HepG2 (cell line): ENCODE measurements around the gene SPATA25. TPM values are rescaled to one million over a fixed set of nuclear protein-coding genes. Genes with fewer than 3 reads are reported as not detected.
A peak's percentile ranks its signal among the peaks of the same experiment; 100 is the strongest.

ENCODE experiments used
- ATAC-seq: fragments of 200-7000 bp; cut with Tn5 transposase; 3 replicates; pipeline ENCODE4 v1.9.1; 2020; ENCODE audit warnings: mild to moderate bottlenecking, moderate library complexity
- BruUV-seq: library from RNA; stranded (reverse); fragments of 400-500 nt; replicated peaks from 2 replicates; lab custom pipeline; 2021; lab: Mats Ljungman, UMichigan
- CTCF ChIA-PET: fragments of 300-600 bp; formaldehyde crosslinking; extraction: SDS; loops from one replicate; lab custom pipeline; 2021; ENCODE audit warnings: low total read pairs, inconsistent platforms, low intra/inter-chr PET ratio; lab: Yijun Ruan, JAX
- POLR2A ChIA-PET: fragments of 350-600 bp; sonication (Branson Sonifier 250); formaldehyde crosslinking; loops from one replicate; lab custom pipeline; 2020; ENCODE audit warnings: antibody characterized with exemption, inconsistent platforms; lab: Yijun Ruan, JAX
- DNase-seq: peaks from one replicate; pipeline ENCODE4 v3.0.0-alpha.2; 2015; ENCODE audit warnings: low spot score
- FAIRE-seq: peaks from 3 replicates; lab custom pipeline; 2011; peaks lifted over from hg19 to GRCh38; lab: Jason Lieb, UNC
- H2AFZ ChIP-seq: one replicate; pipeline ENCODE4 v1.6.1; 2011; ENCODE audit warnings: low read length, inconsistent platforms
- H3K27ac ChIP-seq: fragments of 300-600 bp; 3 replicates; pipeline ENCODE4 v1.8.0; 2011; ENCODE audit warnings: mixed run types, mild to moderate bottlenecking, mixed read lengths, low read length, inconsistent platforms; ENCODE audit not compliant: insufficient read depth; ENCODE audit errors: extremely low read length
- H3K27me3 ChIP-seq, 2 experiments: fragments of 200-600 bp in 1 of 2; 2 replicates in 1 of 2; 3 replicates in 1 of 2; pipeline versions ENCODE4 v1.6.0 to v1.8.0; 2011; ENCODE audit warnings: low read length in 2 of 2, mild to moderate bottlenecking in 2 of 2, moderate library complexity in 2 of 2, inconsistent platforms in 1 of 2; ENCODE audit not compliant: insufficient read depth in 2 of 2, control insufficient read depth in 1 of 2
- H3K36me3 ChIP-seq, 2 experiments: fragments of 200-600 bp in 1 of 2; replicated peaks in 1 of 2; 2 replicates in 1 of 2; 3 replicates in 1 of 2; pipeline versions ENCODE4 v1.5.1 to v1.8.0; 2011; ENCODE audit warnings: low read length in 2 of 2, inconsistent platforms in 1 of 2; ENCODE audit not compliant: insufficient read depth in 2 of 2, control insufficient read depth in 1 of 2
- H3K4me1 ChIP-seq: 2 replicates; pipeline ENCODE4 v1.5.1; 2012; ENCODE audit warnings: low read length, inconsistent platforms; ENCODE audit not compliant: insufficient read depth
- H3K4me2 ChIP-seq: 2 replicates; pipeline ENCODE4 v1.6.0; 2011; ENCODE audit warnings: low read depth, low read length, inconsistent platforms
- H3K4me3 ChIP-seq, 3 experiments: fragments of 200-600 bp in 1 of 3; sonication (generic), shearing (Covaris generic) in 1 of 3; replicated peaks in 1 of 3; 2 replicates each; pipeline ENCODE4 v1.5.1; 2011 to 2016; ENCODE audit warnings: low read length in 3 of 3, inconsistent platforms in 2 of 3, low read depth in 2 of 3, mild to moderate bottlenecking in 2 of 3, control low read depth in 1 of 3, mixed read lengths in 1 of 3; ENCODE audit not compliant: insufficient read depth in 1 of 3
- H3K79me2 ChIP-seq: one replicate; pipeline ENCODE4 v1.6.1; 2011; ENCODE audit warnings: low read length, inconsistent platforms; ENCODE audit not compliant: insufficient read depth
- H3K9ac ChIP-seq: 2 replicates; pipeline ENCODE4 v1.6.0; 2011; ENCODE audit warnings: mild to moderate bottlenecking, low read depth, low read length, inconsistent platforms; ENCODE audit not compliant: insufficient read depth
- H3K9me3 ChIP-seq: 2 replicates; pipeline ENCODE4 v1.5.1; 2012; ENCODE audit warnings: mild to moderate bottlenecking, low read length
- H4K20me1 ChIP-seq: 2 replicates; pipeline ENCODE4 v1.6.0; 2011; ENCODE audit warnings: inconsistent platforms, mild to moderate bottlenecking, low read length, moderate library complexity; ENCODE audit not compliant: insufficient read depth
- ARNT ChIP-seq: fragments of 450-650 bp; IDR thresholded peaks from 2 replicates; pipeline ENCODE4 v1.6.1; 2017
- ASH2L ChIP-seq: fragments of 300-600, 200-600 bp; sonication (generic); IDR thresholded peaks from 2 replicates; pipeline ENCODE4 v1.7.0; 2017; ENCODE audit warnings: low read depth, mild to moderate bottlenecking, moderate library complexity, mixed read lengths, low read length; ENCODE audit not compliant: insufficient read length
- CREM ChIP-seq, 2 experiments: sonication (generic) in 1 of 2; formaldehyde crosslinking in 1 of 2; IDR thresholded peaks; 2 replicates each; pipeline versions ENCODE4 v1.4.0 to v1.6.1; 2016 to 2020; ENCODE audit warnings: antibody characterized with exemption in 1 of 2, mild to moderate bottlenecking in 1 of 2, missing genetic modification reagents in 1 of 2
- DNMT3B ChIP-seq: conservative IDR thresholded peaks from 2 replicates; pipeline ENCODE4 v1.6.1; 2016; ENCODE audit warnings: missing biosample characterization, control low read depth
- FOXK1 ChIP-seq: sonication (generic); formaldehyde crosslinking; IDR thresholded peaks from 2 replicates; pipeline ENCODE4 v1.4.0; 2020; ENCODE audit warnings: low read depth, missing genetic modification reagents, borderline replicate concordance
- HOXA3 ChIP-seq: sonication (generic); formaldehyde crosslinking; IDR thresholded peaks from 2 replicates; pipeline ENCODE4 v1.5.0; 2020; ENCODE audit warnings: missing genetic modification reagents
- KLF11 ChIP-seq: IDR thresholded peaks from 2 replicates; pipeline ENCODE4 v1.6.1; 2016; ENCODE audit warnings: missing compliant biosample characterization
- PHB2 ChIP-seq: fragments of 450-650 bp; IDR thresholded peaks from 2 replicates; pipeline ENCODE4 v1.6.1; 2018; ENCODE audit not compliant: partially characterized antibody
- POLR2G ChIP-seq: fragments of 200-400 bp; formaldehyde crosslinking; IDR thresholded peaks from 2 replicates; pipeline ENCODE4 v1.6.1; 2018; ENCODE audit warnings: mild to moderate bottlenecking, low read depth, low read length, moderate library complexity
- SALL1 ChIP-seq: sonication (generic); formaldehyde crosslinking; IDR thresholded peaks from 2 replicates; pipeline ENCODE4 v1.8.0; 2022; ENCODE audit warnings: mild to moderate bottlenecking, missing genetic modification reagents
- TCF12 ChIP-seq, 2 experiments: fragments of 450-650 bp in 1 of 2; sonication (generic) in 1 of 2; formaldehyde crosslinking in 1 of 2; IDR thresholded peaks; 2 replicates each; pipeline versions ENCODE4 v1.6.1 to v1.8.0; 2017 to 2022; ENCODE audit warnings: antibody characterized with exemption in 1 of 2, mild to moderate bottlenecking in 1 of 2, missing genetic modification reagents in 1 of 2, moderate library complexity in 1 of 2
- YEATS2 ChIP-seq: sonication (generic); formaldehyde crosslinking; IDR thresholded peaks from 2 replicates; pipeline ENCODE4 v1.4.0; 2020; ENCODE audit warnings: missing genetic modification reagents, borderline replicate concordance
- ZNF124 ChIP-seq: sonication (generic); formaldehyde crosslinking; IDR thresholded peaks from 2 replicates; pipeline ENCODE4 v1.4.0; 2020; ENCODE audit warnings: missing genetic modification reagents
- ZNF232 ChIP-seq: sonication (generic); formaldehyde crosslinking; IDR thresholded peaks from 2 replicates; pipeline ENCODE4 v1.4.0; 2020; ENCODE audit warnings: missing genetic modification reagents, borderline replicate concordance
- ZNF430 ChIP-seq: sonication (generic); formaldehyde crosslinking; IDR thresholded peaks from 2 replicates; pipeline ENCODE4 v1.9.0; 2021; ENCODE audit warnings: mild to moderate bottlenecking, missing genetic modification reagents
- ZNF484 ChIP-seq: sonication (generic); formaldehyde crosslinking; IDR thresholded peaks from 2 replicates; pipeline ENCODE4 v1.5.1; 2020; ENCODE audit warnings: mild to moderate bottlenecking, low read depth, missing genetic modification reagents, borderline replicate concordance
- ZSCAN29 ChIP-seq: sonication (generic); formaldehyde crosslinking; conservative IDR thresholded peaks from 2 replicates; pipeline ENCODE4 v1.4.0; 2020; ENCODE audit warnings: mild to moderate bottlenecking, missing genetic modification reagents
- ZSCAN30 ChIP-seq: sonication (generic); formaldehyde crosslinking; IDR thresholded peaks from 2 replicates; pipeline ENCODE4 v1.5.0; 2020; ENCODE audit warnings: mild to moderate bottlenecking, missing genetic modification reagents
- WGBS: methylation state at CpG from one replicate; pipeline ENCODE4 v1.1.6; 2017; ENCODE audit warnings: low lambda C conversion rate; 5-methylcytosine and 5-hydroxymethylcytosine counted together
- in situ Hi-C: cut with HindIII; loops from 2 replicates; pipeline ENCODE4 v1.10.0; 2017; ENCODE audit warnings: low pct_unique_long_range_greater_than_20kb; ENCODE audit not compliant: extremely low pct_ligation_motif_present
- intact Hi-C: fragments of 100-400 bp; cut with micrococcal nuclease; formaldehyde crosslinking; loops from one replicate; pipeline ENCODE4 v1.10.0; 2022; ENCODE audit not compliant: unreplicated experiment
- polyA plus RNA-seq, 8 experiments: library from polyadenylated mRNA; depleted of rRNA in 3 of 8; stranded (reverse) in 7 of 8; unstranded in 1 of 8; fragments of >200 nt; fragmentation: Illumina TruSeq in 4 of 8; extraction: Trizol in 4 of 8; gene quantifications; 2 replicates each; pipeline versions ENCODE4 v1.2.1 to v1.2.3, GENCODE V29; 2011 to 2016; ENCODE audit warnings: low read depth in 4 of 8, missing spikeins in 1 of 8, mixed read lengths in 1 of 8; ENCODE audit not compliant: insufficient read depth in 1 of 8
- total RNA-seq, 5 experiments: library from RNA; depleted of rRNA; stranded (reverse); fragments of >200 nt; fragmentation: Illumina TruSeq; extraction: Trizol; gene quantifications; 2 replicates each; pipeline ENCODE4 v1.2.3, GENCODE V29; 2016; ENCODE audit warnings: low read depth in 1 of 5
- TF ChIP-seq, protein P1 (sequence below): sonication (generic); formaldehyde crosslinking; IDR thresholded peaks from 2 replicates; pipeline ENCODE4 v1.4.0; 2020; ENCODE audit warnings: low read depth, missing genetic modification reagents

Gene SPATA25
- total and polyA plus RNA-seq, 2 of the 13 experiments (the other 11 are each of a cell fraction or from before 2014, with no cell fraction given), result 4.8 to 7.6 TPM

- peak; percentile 78 for FAIRE-seq
- in situ Hi-C loops (loop anchor here (5.0 kb wide), 2 partner anchors 42 to 72 kb away; partner anchors contain the start of gene PCIF1), intact Hi-C loops (loop anchor here (1.0 to 2.0 kb wide), 6 partner anchors 34 to 73 kb away; partner anchors contain the start of genes ACOT8, PCIF1, SNX21 and ZSWIM3)
- peaks cover 45% of the 10 kb centered on the region for H3K4me1 ChIP-seq
- peak overlapping the region; percentile 87 for H3K27ac ChIP-seq
- ATAC-seq, result peak; percentile 87
- CTCF ChIA-PET, result interaction anchor here (1.2 to 2.6 kb wide), 5 partner anchors 43 to 91 kb away, joined by 3 to 19 read pairs (median 3); partner anchors contain the start of gene ZNF335
- H3K36me3 ChIP-seq, result peaks cover 26 to 47% of the 10 kb centered on the region in 2 experiments
- peak overlapping the region; percentile 87 for H3K9ac ChIP-seq
- POLR2A ChIA-PET, result interaction anchor here (0.7 to 8.1 kb wide), 28 partner anchors 9 to 98 kb away, joined by 3 to 164 read pairs (median 8); partner anchors contain the start of genes ACOT8, DNTTIP1, PCIF1 and PLTP
- H3K27me3 ChIP-seq, result no peaks in the 10 kb centered on the region
- WGBS, result 42% methylated on average over 60 of the region's 79 CpGs
- TSS peak; percentile 70 for BruUV-seq
- no peaks in the 10 kb centered on the region for H3K9me3 ChIP-seq
- no peak overlapping the region for H2AFZ ChIP-seq
- peak overlapping the region; percentile 85 for H3K4me2 ChIP-seq
- peaks cover 32% of the 10 kb centered on the region for H3K79me2 ChIP-seq
- no peaks in the 10 kb centered on the region for H4K20me1 ChIP-seq
- DNase-seq, result peak; percentile 92
- H3K4me3 ChIP-seq, result peak overlapping the region; percentile 86 to 98 (median 96)
- no peak for TF ChIP-seq PHB2
- peak; percentile 83; the same call in 1 of the 2 replicates for TF ChIP-seq ZNF232 (CRISPR knock-in tag)
- TF ChIP-seq ZSCAN30, result no peak
- TF ChIP-seq, protein P1, sequence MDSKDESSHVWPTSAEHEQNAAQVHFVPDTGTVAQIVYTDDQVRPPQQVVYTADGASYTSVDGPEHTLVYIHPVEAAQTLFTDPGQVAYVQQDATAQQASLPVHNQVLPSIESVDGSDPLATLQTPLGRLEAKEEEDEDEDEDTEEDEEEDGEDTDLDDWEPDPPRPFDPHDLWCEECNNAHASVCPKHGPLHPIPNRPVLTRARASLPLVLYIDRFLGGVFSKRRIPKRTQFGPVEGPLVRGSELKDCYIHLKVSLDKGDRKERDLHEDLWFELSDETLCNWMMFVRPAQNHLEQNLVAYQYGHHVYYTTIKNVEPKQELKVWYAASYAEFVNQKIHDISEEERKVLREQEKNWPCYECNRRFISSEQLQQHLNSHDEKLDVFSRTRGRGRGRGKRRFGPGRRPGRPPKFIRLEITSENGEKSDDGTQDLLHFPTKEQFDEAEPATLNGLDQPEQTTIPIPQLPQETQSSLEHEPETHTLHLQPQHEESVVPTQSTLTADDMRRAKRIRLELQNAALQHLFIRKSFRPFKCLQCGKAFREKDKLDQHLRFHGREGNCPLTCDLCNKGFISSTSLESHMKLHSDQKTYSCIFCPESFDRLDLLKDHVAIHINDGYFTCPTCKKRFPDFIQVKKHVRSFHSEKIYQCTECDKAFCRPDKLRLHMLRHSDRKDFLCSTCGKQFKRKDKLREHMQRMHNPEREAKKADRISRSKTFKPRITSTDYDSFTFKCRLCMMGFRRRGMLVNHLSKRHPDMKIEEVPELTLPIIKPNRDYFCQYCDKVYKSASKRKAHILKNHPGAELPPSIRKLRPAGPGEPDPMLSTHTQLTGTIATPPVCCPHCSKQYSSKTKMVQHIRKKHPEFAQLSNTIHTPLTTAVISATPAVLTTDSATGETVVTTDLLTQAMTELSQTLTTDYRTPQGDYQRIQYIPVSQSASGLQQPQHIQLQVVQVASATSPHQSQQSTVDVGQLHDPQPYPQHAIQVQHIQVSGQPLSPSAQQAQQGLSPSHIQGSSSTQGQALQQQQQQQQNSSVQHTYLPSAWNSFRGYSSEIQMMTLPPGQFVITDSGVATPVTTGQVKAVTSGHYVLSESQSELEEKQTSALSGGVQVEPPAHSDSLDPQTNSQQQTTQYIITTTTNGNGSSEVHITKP (CRISPR knock-in tag), result peak; percentile 82; the same call in 1 of the 2 replicates
- TF ChIP-seq KLF11, result peak; percentile 91; the same call in 1 of the 2 replicates
- peak; percentile 91 for TF ChIP-seq SALL1 (CRISPR knock-in tag)
- peak; percentile 46 for TF ChIP-seq DNMT3B
- peak; percentile 63; the same call in 1 of the 2 replicates for TF ChIP-seq FOXK1 (CRISPR knock-in tag)
- no peak for TF ChIP-seq TCF12 (IDR thresholded peaks at IDR 0.05)
- 0 out of 2 replicates have a peak, but pooled peaks have one; percentile 78 for TF ChIP-seq TCF12 (CRISPR knock-in tag; IDR thresholded peaks at IDR 0.05)
- no peak for TF ChIP-seq ZSCAN29
- TF ChIP-seq ZNF124 (CRISPR knock-in tag), result peak; percentile 42; the same call in 1 of the 2 replicates
- peak; percentile 92 for TF ChIP-seq YEATS2 (CRISPR knock-in tag)
- TF ChIP-seq CREM (IDR thresholded peaks at IDR 0.05), result no peak; the same call in 1 of the 2 replicates
- no peak for TF ChIP-seq CREM (CRISPR knock-in tag; IDR thresholded peaks at IDR 0.05)
- peak; percentile 80 for TF ChIP-seq HOXA3 (CRISPR knock-in tag)
- TF ChIP-seq ZNF484 (CRISPR knock-in tag), result peak; percentile 71; the same call in 1 of the 2 replicates
- TF ChIP-seq ASH2L, result no peak
- TF ChIP-seq ZNF430, result peak; percentile 94
- peak; percentile 74 for TF ChIP-seq POLR2G
- no peak for TF ChIP-seq ARNT
Measured at GRCh38 chr20:45890077-45890984, 2.9 kb upstream of the SPATA25 start.
